ENCODE data around the gene HDAC4. TPM values are rescaled to one million over a fixed set of nuclear protein-coding genes. Genes with fewer than 3 reads are reported as not detected.

Gene HDAC4
- total RNA-seq, 6 experiments from 2014 or later = 7.4 to 13.0 (median 9.5) TPM

- Mint-ChIP-seq H3K27ac (no peak overlapping the region), H3K9me3 (no peaks in the 10 kb centered on the region), H3K36me3 (ENCODE audit: low read depth) (no peaks in the 10 kb centered on the region), H3K4me3 (no peak overlapping the region), H3K4me1 (ENCODE audit: low read depth) (peaks cover 37% of the 10 kb centered on the region), H3K27me3 (ENCODE audit: insufficient read depth) (peaks cover 27% of the 10 kb centered on the region)
- DNase-seq = peak; percentile 19
- no peak for TF ChIP-seq CTCF (IDR thresholded peaks at IDR 0.05)
These were observed 378.2 kb downstream of the HDAC4 start for GRCh38 chr2:239022437-239023260.

GRCh38 chr2:239021651-239022436 lies 379.0 kb downstream of the HDAC4 start:
- Mint-ChIP-seq H3K4me1 (ENCODE audit: low read depth) (peaks cover 36% of the 10 kb centered on the region), H3K27ac (no peak overlapping the region), H3K27me3 (ENCODE audit: insufficient read depth) (peaks cover 26% of the 10 kb centered on the region), H3K4me3 (no peak overlapping the region), H3K36me3 (ENCODE audit: low read depth) (no peaks in the 10 kb centered on the region), H3K9me3 (no peaks in the 10 kb centered on the region)
- no peak for TF ChIP-seq CTCF (IDR thresholded peaks at IDR 0.05)
- no peak for DNase-seq

GRCh38 chr2:239021224-239021623 lies 379.6 kb downstream of the HDAC4 start:
- Mint-ChIP-seq H3K9me3 (no peaks in the 10 kb centered on the region), H3K27ac (no peak overlapping the region), H3K27me3 (ENCODE audit: insufficient read depth) (peaks cover 26% of the 10 kb centered on the region), H3K36me3 (ENCODE audit: low read depth) (no peaks in the 10 kb centered on the region), H3K4me3 (no peak overlapping the region), H3K4me1 (ENCODE audit: low read depth) (peaks cover 32% of the 10 kb centered on the region)
- no peak for DNase-seq
- no peak for TF ChIP-seq CTCF (IDR thresholded peaks at IDR 0.05)

GRCh38 chr2:239020541-239021041 lies 380.2 kb downstream of the HDAC4 start:
- no peaks in the 10 kb centered on the region for H3K36me3 Mint-ChIP-seq (ENCODE audit: low read depth)
- no peak overlapping the region for H3K27ac Mint-ChIP-seq
- no peak overlapping the region for H3K4me3 Mint-ChIP-seq
- no peaks in the 10 kb centered on the region for H3K9me3 Mint-ChIP-seq
- TF ChIP-seq CTCF (IDR thresholded peaks at IDR 0.05) = no peak
- no peak for DNase-seq
- peaks cover 27% of the 10 kb centered on the region for H3K4me1 Mint-ChIP-seq (ENCODE audit: low read depth)
- peaks cover 32% of the 10 kb centered on the region for H3K27me3 Mint-ChIP-seq (ENCODE audit: insufficient read depth)

- Mint-ChIP-seq H3K27ac (no peak overlapping the region), H3K4me1 (ENCODE audit: low read depth) (peaks cover 13% of the 10 kb centered on the region), H3K27me3 (ENCODE audit: insufficient read depth) (peaks cover 37% of the 10 kb centered on the region), H3K4me3 (no peak overlapping the region), H3K36me3 (ENCODE audit: low read depth) (no peaks in the 10 kb centered on the region), H3K9me3 (no peaks in the 10 kb centered on the region)
- no peak for DNase-seq
- no peak for TF ChIP-seq CTCF (IDR thresholded peaks at IDR 0.05)
These were observed 381.6 kb downstream of the HDAC4 start for GRCh38 chr2:239019183-239019581.
